GM19438 (cell line): ENCODE results near the gene TBPL1.

Source experiments
- ATAC-seq: cut with Tn5 transposase; IDR thresholded peaks from one replicate; pipeline ENCODE4 v1.9.1; 2021; ENCODE audit warnings: low read depth; ENCODE audit not compliant: unreplicated experiment

TBPL1 gene

DNA sequence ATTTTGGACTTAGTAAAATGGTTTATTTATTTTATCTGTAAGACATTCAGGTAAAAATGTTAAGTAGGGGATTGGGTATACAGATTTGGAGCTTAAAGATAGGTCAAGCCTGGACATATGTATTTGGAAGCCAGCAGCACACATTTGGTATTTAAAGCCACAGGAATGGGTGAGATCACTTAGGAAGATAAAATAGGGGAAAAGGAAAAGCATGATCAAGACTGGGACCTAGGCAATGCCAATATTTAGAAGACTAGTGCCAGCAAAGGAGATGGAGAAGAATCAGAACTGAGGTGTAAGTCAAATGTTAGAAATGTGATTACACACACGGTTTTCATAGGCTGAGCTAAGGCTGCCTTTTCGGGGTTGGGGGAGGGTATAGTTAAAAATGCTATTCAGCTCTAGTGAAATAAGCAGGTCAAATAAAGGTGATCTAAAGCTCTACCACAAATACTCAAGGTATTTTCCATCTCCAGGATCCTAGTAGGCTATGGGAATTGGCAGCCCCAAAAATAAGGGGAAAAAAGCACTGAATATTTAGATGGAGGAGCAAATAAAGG lies 78.8 kb downstream of the TBPL1 start:
- no peak for ATAC-seq

GRCh38 chr6:134034478-134034877 lies 81.5 kb downstream of the TBPL1 start:
- ATAC-seq, result no peak

- ATAC-seq, result no peak
These were observed 82.2 kb downstream of the TBPL1 start for GRCh38 chr6:134034961-134035822.

DNA sequence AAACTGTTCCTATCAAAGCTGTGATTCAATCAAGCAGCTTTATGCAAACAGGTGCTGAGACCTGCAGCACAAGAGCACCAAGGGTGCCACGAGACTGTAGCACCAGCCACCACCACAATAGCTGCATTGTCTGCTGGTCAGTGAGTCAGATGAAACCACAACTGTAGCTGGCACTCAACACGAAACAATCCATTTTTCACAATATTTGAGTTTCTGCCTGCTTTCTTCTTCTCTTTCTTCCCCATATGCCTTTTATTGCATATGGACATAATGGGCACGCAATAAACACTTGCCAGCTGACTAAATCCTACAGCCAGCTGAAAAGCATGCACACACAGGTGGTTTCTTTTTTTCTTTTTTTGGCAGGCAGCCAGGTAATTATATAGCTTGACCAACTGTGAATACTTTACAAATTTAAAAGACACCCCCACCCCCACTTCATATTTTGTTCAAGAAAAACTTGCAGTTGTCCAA lies 82.8 kb downstream of the TBPL1 start:
- no peak for ATAC-seq

GRCh38 chr6:134039116-134039515 lies 86.1 kb downstream of the TBPL1 start:
- no peak for ATAC-seq
